Activated CD4-positive, alpha-beta T cell treated with anti-CD3 and anti-CD28 coated beads, Interleukin-2, amount 10 ng/mL, durations not matched to agents 7 days and 5 days (primary cell): ENCODE results near the gene TAS1R3. TPM values are rescaled to one million over a fixed set of nuclear protein-coding genes. Genes with fewer than 3 reads are reported as not detected.

Experiments
- CTCF ChIA-PET: fragments of 350-600 bp; sonication (Branson Sonifier 250); formaldehyde crosslinking; loops from one replicate; lab custom pipeline; 2021; ENCODE audit warnings: antibody characterized with exemption; lab: Charles Lee
- POLR2A ChIA-PET: fragments of 350-600 bp; sonication (Branson Sonifier 250); formaldehyde crosslinking; loops from one replicate; lab custom pipeline; 2021; ENCODE audit warnings: antibody characterized with exemption; lab: Charles Lee
- DNase-seq: peaks from one replicate; pipeline ENCODE4 v3.0.0-alpha.2; 2020
- H3K27ac Mint-ChIP-seq: one replicate; pipeline ENCODE4 v1.8.0; 2021; ENCODE audit warnings: mild to moderate bottlenecking, moderate library complexity, mixed read lengths
- H3K27me3 Mint-ChIP-seq: one replicate; pipeline ENCODE4 v1.8.0; 2021; ENCODE audit warnings: mixed read lengths
- H3K36me3 Mint-ChIP-seq: one replicate; pipeline ENCODE4 v1.8.0; 2021; ENCODE audit warnings: low read depth, mixed read lengths
- H3K4me1 Mint-ChIP-seq: one replicate; pipeline ENCODE4 v1.8.0; 2021; ENCODE audit warnings: mixed read lengths
- H3K4me3 Mint-ChIP-seq: one replicate; pipeline ENCODE4 v1.8.0; 2021; ENCODE audit warnings: mild to moderate bottlenecking, moderate library complexity, mixed read lengths
- H3K9me3 Mint-ChIP-seq: one replicate; pipeline ENCODE4 v1.8.0; 2021; ENCODE audit warnings: mixed read lengths
- total RNA-seq, 2 experiments: library from RNA; stranded (reverse); gene quantifications; one replicate each; pipeline ENCODE4 v1.2.3, GENCODE V29; 2021

TAS1R3 gene
- total RNA-seq, 2 experiments from 2014 or later, result 3.1 to 3.7 TPM

DNA sequence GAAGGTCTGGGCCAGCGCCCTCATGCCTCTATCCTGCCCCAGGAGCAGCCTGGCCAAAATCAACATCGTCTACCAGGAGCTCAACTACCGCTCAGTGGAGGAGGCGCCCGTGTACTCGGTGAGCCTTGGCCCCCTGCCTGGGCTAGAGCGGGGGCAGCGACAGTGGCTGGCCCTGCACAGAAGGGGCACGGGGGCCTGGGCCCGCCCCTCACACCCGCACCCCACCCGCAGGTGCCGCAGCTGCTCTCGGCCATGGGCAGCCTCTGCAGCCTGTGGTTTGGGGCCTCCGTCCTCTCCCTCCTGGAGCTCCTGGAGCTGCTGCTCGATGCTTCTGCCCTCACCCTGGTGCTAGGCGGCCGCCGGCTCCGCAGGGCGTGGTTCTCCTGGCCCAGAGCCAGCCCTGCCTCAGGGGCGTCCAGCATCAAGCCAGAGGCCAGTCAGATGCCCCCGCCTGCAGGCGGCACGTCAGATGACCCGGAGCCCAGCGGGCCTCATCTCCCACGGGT lies 40.0 kb upstream of the TAS1R3 start:
- H3K4me3 Mint-ChIP-seq, result no peak overlapping the region
- H3K36me3 Mint-ChIP-seq, result peaks cover 3% of the 10 kb centered on the region
- ChIA-PET CTCF (interaction anchor here (1.0 to 3.2 kb wide), 16 partner anchors 9 to 332 kb away, joined by 3 to 36 read pairs (median 5); partner anchors contain the start of genes ISG15, NOC2L, TNFRSF4 and UBE2J2), POLR2A (no interaction called here)
- no peak overlapping the region for H3K27ac Mint-ChIP-seq
- DNase-seq, result no peak
- H3K27me3 Mint-ChIP-seq, result no peaks in the 10 kb centered on the region
- H3K4me1 Mint-ChIP-seq, result no peaks in the 10 kb centered on the region
- H3K9me3 Mint-ChIP-seq, result no peaks in the 10 kb centered on the region

DNA sequence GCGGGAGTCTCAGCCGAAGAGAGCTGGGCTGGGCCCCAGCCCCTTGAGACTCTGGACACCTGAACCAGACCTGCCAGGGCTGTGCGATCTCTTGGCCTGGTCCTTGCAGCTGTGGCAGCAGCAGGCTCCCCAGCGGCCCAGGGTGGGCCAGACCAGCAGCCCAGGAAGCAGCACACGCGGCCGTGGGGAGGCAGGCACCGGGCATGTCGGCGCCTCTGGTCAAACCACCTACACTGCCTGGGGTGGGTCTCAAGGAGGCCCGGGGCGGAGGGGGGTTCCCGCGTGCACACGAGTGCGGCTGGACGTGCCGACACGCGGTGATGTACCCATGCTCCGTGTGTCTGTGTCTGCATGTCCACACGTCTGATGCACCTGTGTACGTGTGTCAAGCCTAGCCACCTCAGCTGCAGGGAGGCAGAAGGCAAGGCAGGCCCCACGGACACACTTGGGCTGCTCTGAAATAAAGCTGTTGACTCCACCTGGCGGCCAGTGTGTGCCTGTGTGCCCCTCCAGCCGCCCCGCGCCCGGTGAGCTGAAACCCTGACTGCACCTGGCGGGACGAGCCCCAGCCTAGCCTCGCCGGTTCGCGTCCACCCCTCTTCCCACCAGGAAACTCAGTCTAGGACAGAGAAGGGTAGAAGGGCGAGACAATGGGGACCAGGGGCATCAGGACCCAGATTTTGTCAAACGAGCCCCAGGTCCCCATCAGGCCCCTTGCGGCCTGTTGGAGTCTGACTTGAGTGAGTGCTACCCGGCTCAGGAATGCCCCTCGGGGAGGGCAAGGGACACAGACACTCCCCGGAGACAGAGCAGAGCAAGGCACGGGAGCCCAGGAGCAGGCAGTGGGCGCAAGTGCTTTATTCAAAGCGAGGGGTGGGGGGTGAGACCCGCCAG lies 39.3 kb upstream of the TAS1R3 start:
- CTCF ChIA-PET, result interaction anchor here (1.1 to 3.2 kb wide), 16 partner anchors 9 to 333 kb away, joined by 3 to 36 read pairs (median 5); partner anchors contain the start of genes ISG15, NOC2L, TNFRSF4 and UBE2J2

GRCh38 chr1:1292442-1292779 lies 38.7 kb upstream of the TAS1R3 start:
- no peaks in the 10 kb centered on the region for H3K27me3 Mint-ChIP-seq
- no peaks in the 10 kb centered on the region for H3K4me1 Mint-ChIP-seq
- no peak overlapping the region for H3K27ac Mint-ChIP-seq
- DNase-seq, result no peak
- CTCF ChIA-PET, result interaction anchor here (1.1 to 3.2 kb wide), 13 partner anchors 8 to 333 kb away, joined by 3 to 36 read pairs (median 5); partner anchors contain the start of genes ISG15, NOC2L and UBE2J2
- H3K9me3 Mint-ChIP-seq, result no peaks in the 10 kb centered on the region
- POLR2A ChIA-PET, result interaction anchor here (0.6 kb wide), 1 partner anchor 170 kb away, joined by 3 read pairs; no protein-coding TSS in a partner anchor
- H3K36me3 Mint-ChIP-seq, result peaks cover 3% of the 10 kb centered on the region
- no peak overlapping the region for H3K4me3 Mint-ChIP-seq

More for the DNA sequence above, 39.3 kb upstream of the TAS1R3 start:
- H3K36me3 Mint-ChIP-seq, result peaks cover 3% of the 10 kb centered on the region
- no peaks in the 10 kb centered on the region for H3K4me1 Mint-ChIP-seq
- no peaks in the 10 kb centered on the region for H3K27me3 Mint-ChIP-seq
- no peak overlapping the region for H3K4me3 Mint-ChIP-seq
- peak; percentile 65 for DNase-seq
- POLR2A ChIA-PET, result interaction anchor here (0.6 kb wide), 1 partner anchor 169 kb away, joined by 3 read pairs; no protein-coding TSS in a partner anchor
- H3K9me3 Mint-ChIP-seq, result no peaks in the 10 kb centered on the region
- H3K27ac Mint-ChIP-seq, result no peak overlapping the region

GRCh38 chr1:1292851-1293250 lies 38.2 kb upstream of the TAS1R3 start:
- no peaks in the 10 kb centered on the region for H3K9me3 Mint-ChIP-seq
- CTCF ChIA-PET, result interaction anchor here (1.4 to 3.2 kb wide), 3 partner anchors 11 to 291 kb away, joined by 3 to 36 read pairs (median 6); no protein-coding TSS in a partner anchor
- H3K4me1 Mint-ChIP-seq, result no peaks in the 10 kb centered on the region
- POLR2A ChIA-PET, result no interaction called here
- H3K27ac Mint-ChIP-seq, result no peak overlapping the region
- H3K36me3 Mint-ChIP-seq, result peaks cover 3% of the 10 kb centered on the region
- H3K4me3 Mint-ChIP-seq, result no peak overlapping the region
- no peaks in the 10 kb centered on the region for H3K27me3 Mint-ChIP-seq
- no peak for DNase-seq

GRCh38 chr1:1293263-1294249 lies 37.5 kb upstream of the TAS1R3 start:
- ChIA-PET CTCF (no interaction called here), POLR2A (no interaction called here)
- no peak overlapping the region for H3K27ac Mint-ChIP-seq
- peaks cover 3% of the 10 kb centered on the region for H3K36me3 Mint-ChIP-seq
- no peaks in the 10 kb centered on the region for H3K9me3 Mint-ChIP-seq
- no peaks in the 10 kb centered on the region for H3K4me1 Mint-ChIP-seq
- H3K27me3 Mint-ChIP-seq, result no peaks in the 10 kb centered on the region
- no peak overlapping the region for H3K4me3 Mint-ChIP-seq
- DNase-seq, result no peak

- Mint-ChIP-seq H3K27me3 (no peaks in the 10 kb centered on the region), H3K4me1 (no peaks in the 10 kb centered on the region), H3K9me3 (no peaks in the 10 kb centered on the region), H3K36me3 (peaks cover 3% of the 10 kb centered on the region), H3K4me3 (no peak overlapping the region), H3K27ac (no peak overlapping the region)
- ChIA-PET POLR2A (no interaction called here), CTCF (no interaction called here)
- DNase-seq, result no peak
Measured at GRCh38 chr1:1294250-1294890, 36.7 kb upstream of the TAS1R3 start.

DNA sequence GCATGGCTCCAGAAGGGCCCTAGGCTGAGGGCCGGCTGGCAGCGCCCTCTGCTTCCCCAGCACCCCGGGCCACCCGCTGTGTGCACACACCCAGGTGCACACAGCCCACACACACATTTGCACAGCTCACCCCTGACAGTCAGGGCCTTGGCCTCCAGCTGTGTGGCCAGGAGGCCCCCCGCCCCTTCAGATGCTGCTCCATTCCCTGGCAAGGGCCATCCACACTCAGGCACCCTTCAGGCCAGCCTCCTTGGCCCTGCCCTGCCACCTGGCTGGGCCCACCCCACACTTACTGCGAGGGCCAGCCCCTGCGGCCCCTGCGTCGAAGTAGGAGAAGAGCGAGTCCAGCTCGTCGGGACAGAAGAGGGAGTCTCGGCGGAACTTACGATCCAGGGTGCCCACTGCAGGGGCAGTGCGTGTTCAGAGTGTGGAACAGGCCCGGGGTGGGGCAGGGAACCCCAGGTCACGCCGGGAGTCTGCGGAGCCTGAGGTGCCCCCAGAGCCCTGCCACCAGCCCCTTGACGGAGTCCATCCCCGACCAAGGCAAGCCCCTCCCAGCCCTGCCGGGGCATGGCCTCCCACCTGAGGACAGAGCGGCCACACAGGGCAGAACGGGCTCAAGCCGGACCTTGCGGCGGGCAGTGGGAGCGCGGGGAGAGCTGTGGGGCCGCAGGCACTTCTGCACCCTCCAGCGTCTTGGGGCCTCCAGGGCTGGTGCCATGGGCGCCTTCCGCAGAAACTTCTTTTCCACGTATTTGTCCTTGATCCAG lies 35.7 kb upstream of the TAS1R3 start:
- POLR2A ChIA-PET, result no interaction called here
- DNase-seq, result no peak
- H3K4me3 Mint-ChIP-seq, result no peak overlapping the region
- no peaks in the 10 kb centered on the region for H3K4me1 Mint-ChIP-seq
- CTCF ChIA-PET, result interaction anchor here (0.9 to 1.1 kb wide), 2 partner anchors 10 to 173 kb away, joined by 3 read pairs; no protein-coding TSS in a partner anchor
- H3K27me3 Mint-ChIP-seq, result no peaks in the 10 kb centered on the region
- no peaks in the 10 kb centered on the region for H3K9me3 Mint-ChIP-seq
- peaks cover 7% of the 10 kb centered on the region for H3K36me3 Mint-ChIP-seq
- H3K27ac Mint-ChIP-seq, result no peak overlapping the region

GRCh38 chr1:1296070-1297061 lies 34.7 kb upstream of the TAS1R3 start:
- POLR2A ChIA-PET, result no interaction called here
- Mint-ChIP-seq H3K36me3 (peaks cover 7% of the 10 kb centered on the region), H3K9me3 (no peaks in the 10 kb centered on the region), H3K4me3 (no peak overlapping the region), H3K27ac (no peak overlapping the region), H3K4me1 (no peaks in the 10 kb centered on the region), H3K27me3 (no peaks in the 10 kb centered on the region)
- no peak for DNase-seq
- CTCF ChIA-PET, result interaction anchor here (0.9 to 1.2 kb wide), 3 partner anchors 9 to 391 kb away, joined by 3 read pairs; no protein-coding TSS in a partner anchor

DNA sequence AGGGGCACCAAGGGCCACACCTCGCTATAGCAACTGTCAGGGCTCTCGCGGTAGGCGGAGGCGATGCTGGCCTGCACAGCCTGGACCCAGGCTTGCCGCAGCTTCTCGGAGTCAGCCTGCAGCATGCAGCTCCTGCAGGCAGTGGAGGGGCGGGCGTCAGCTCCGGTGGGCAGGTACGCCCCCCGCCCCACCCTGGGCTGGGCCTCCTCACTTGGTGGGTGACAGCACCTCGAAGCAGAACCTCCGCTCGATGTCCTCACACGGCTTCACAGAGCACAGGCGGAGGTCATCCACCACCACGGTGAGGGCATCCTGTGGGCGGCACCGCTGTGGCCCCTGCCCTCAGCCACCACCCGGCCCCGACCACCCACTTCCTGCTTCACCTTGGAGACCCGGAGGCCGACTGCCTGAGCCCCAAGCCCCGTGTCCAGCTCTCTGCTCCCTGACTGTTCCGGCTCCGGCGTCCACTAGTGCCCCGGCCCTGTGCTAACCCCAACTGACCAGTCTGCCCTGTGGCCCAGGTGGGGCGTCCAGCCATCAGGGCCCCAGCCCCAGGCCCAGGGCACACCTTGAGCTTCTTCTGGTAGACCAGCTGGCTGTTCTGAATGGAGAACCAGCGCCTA lies 33.2 kb upstream of the TAS1R3 start:
- POLR2A ChIA-PET, result no interaction called here
- H3K4me1 Mint-ChIP-seq, result no peaks in the 10 kb centered on the region
- no peak for DNase-seq
- H3K9me3 Mint-ChIP-seq, result no peaks in the 10 kb centered on the region
- no peaks in the 10 kb centered on the region for H3K27me3 Mint-ChIP-seq
- H3K4me3 Mint-ChIP-seq, result no peak overlapping the region
- H3K27ac Mint-ChIP-seq, result no peak overlapping the region
- peaks cover 7% of the 10 kb centered on the region for H3K36me3 Mint-ChIP-seq
- CTCF ChIA-PET, result interaction anchor here (0.6 kb wide), 1 partner anchor 16 kb away, joined by 3 read pairs; no protein-coding TSS in a partner anchor
